H1 (cell line): ENCODE data around the gene TPRN. TPM values are rescaled to one million over a fixed set of nuclear protein-coding genes. Genes with fewer than 3 reads are reported as not detected.

ENCODE experiments used
- CEBPB ChIP-seq: IDR thresholded peaks from 2 replicates; pipeline ENCODE4 v1.6.1; 2012; ENCODE audit warnings: low read depth, low read length
- CHD1 ChIP-seq: IDR thresholded peaks from 2 replicates; pipeline ENCODE4 v1.6.1; 2012; ENCODE audit warnings: low read depth, low read length, improper control_type of control experiment
- HDAC6 ChIP-seq: IDR thresholded peaks from one replicate; pipeline ENCODE4 v1.7.1; 2012; ENCODE audit warnings: low read depth, mild to moderate bottlenecking, inconsistent platforms, low read length, moderate library complexity
- POLR2AphosphoS5 ChIP-seq: IDR thresholded peaks from 2 replicates; pipeline ENCODE4 v1.6.1; 2011; ENCODE audit warnings: low read depth, low read length
- SIN3A ChIP-seq, 2 experiments: IDR thresholded peaks in 1 of 2; conservative IDR thresholded peaks in 1 of 2; 2 replicates each; pipeline ENCODE4 v1.6.1; 2011 to 2012; ENCODE audit warnings: low read length in 2 of 2, improper control_type of control experiment in 1 of 2, low read depth in 1 of 2, mild to moderate bottlenecking in 1 of 2
- SUZ12 ChIP-seq: fragments of 200-600 bp; sonication (generic); IDR thresholded peaks from 2 replicates; pipeline ENCODE4 v1.6.1; 2012; ENCODE audit warnings: mild to moderate bottlenecking, inconsistent platforms, low read length, moderate library complexity, mixed read lengths
- TAF7 ChIP-seq: optimal IDR thresholded peaks from 2 replicates; pipeline ENCODE3; 2011; ENCODE audit warnings: low read depth, mild to moderate bottlenecking, inconsistent platforms, low read length, moderate library complexity, borderline replicate concordance
- polyA plus RNA-seq, 7 experiments: library from polyadenylated mRNA; depleted of rRNA in 3 of 7; stranded (reverse) in 5 of 7; unstranded in 2 of 7; fragments of >200 nt in 5 of 7; fragments of 200-250 nt in 2 of 7; gene quantifications; 1 replicate in 5 of 7; 2 replicates in 1 of 7; 4 replicates in 1 of 7; pipeline versions ENCODE4 v1.2.1 to v1.2.3, GENCODE V29; 2011 to 2013; ENCODE audit warnings: missing spikeins in 2 of 7, mixed read lengths in 2 of 7
- total RNA-seq: library from RNA; stranded (reverse); fragmentation: NEBNext Ultra II Directional; extraction: Animal tissue kit (Norgen Biotek cat#: 25700); gene quantifications from 2 replicates; pipeline ENCODE4 v1.2.1, GENCODE V29; 2021

Gene TPRN
- total and polyA plus RNA-seq, 2 of the 8 experiments (the other 6 are each of a cell fraction or from before 2014, with no cell fraction given) = 9.7 to 23.2 TPM

DNA sequence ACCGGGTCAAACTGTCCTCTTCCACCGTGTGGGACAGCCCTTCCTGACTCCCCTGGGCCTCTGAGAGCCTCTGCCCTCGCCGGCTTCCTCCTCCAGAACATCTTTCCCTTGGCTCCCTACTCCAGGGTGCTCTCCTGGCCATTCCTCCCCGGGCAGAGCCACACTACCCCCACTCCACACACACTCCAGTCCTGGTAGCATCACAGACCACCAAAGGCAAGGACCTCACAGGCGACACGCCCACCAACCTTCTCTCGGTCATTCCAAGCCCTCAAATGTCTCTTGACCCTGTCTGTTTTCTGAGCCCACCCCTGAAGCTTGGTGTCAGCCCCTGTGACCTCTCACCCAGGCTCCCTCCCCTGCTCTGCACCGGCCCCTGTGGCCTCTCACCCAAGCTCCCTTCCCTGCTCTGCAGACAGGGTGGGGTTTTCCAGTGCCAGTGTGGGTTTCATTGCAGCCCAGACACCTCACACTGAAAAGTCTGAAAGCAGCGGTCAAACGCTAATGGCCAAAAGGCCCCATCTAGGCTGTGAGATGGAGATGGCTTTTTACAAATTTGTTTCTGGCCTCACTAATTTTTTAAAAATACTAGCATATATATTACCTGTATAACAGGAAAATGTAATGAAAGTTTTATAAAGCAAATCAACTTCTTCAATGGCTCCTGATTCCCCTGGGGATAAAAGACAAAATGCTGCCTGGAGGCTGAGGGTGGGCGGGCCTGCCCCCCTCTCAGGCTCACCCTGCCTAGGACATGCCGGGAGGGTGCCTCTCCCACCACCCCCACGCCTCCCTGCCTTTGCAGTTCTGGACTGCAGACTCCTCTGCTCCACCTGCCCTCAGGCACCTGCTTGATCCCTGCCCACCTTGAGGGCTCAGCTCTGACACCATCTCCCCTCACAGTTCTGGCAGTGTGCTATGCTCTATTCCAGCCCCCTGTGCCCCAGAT lies 41.2 kb downstream of the TPRN start (continued):
- TF ChIP-seq HDAC6 (no peak), SUZ12 (no peak), TAF7 (no peak), CHD1 (no peak), SIN3A (conservative IDR thresholded peaks at IDR 0.05 in 1 of 2, IDR thresholded peaks at IDR 0.05 in 1 of 2; ENCODE audit: low read depth in 1 of 2, low read length in 2 of 2) (no peak), CEBPB (no peak), POLR2AphosphoS5 (no peak)
